Prostate gland (tissue), 2 donors: ENCODE measurements around the gene KPTN. TPM values are rescaled to one million over a fixed set of nuclear protein-coding genes. Genes with fewer than 3 reads are reported as not detected.

ENCODE experiments used
- DNase-seq: peaks from one replicate; pipeline ENCODE4 v3.0.0-alpha.2; 2019; ENCODE audit warnings: low spot score
- H3K27ac ChIP-seq, 2 donors: fragments of 200-600 bp; sonication (generic); 2 replicates each; pipeline ENCODE4 v1.5.1; 2017 to 2019
- H3K27me3 ChIP-seq: fragments of 200-600 bp; sonication (generic); replicated peaks from 2 replicates; pipeline ENCODE4 v1.5.1; 2019; ENCODE audit not compliant: insufficient read depth
- H3K36me3 ChIP-seq, 2 donors: fragments of 200-600 bp; sonication (generic); 1 replicate in 1 of 2; 2 replicates in 1 of 2; pipeline versions ENCODE4 v1.5.1 to v1.8.1; 2017 to 2019
- H3K4me1 ChIP-seq: fragments of 200-600 bp; sonication (generic); replicated peaks from 2 replicates; pipeline ENCODE4 v1.5.1; 2019
- H3K4me3 ChIP-seq, 2 donors: fragments of 200-600 bp; sonication (generic); 2 replicates each; pipeline ENCODE4 v1.5.1; 2017 to 2019
- H3K9me3 ChIP-seq: fragments of 200-600 bp; sonication (generic); 2 replicates; pipeline ENCODE4 v1.5.1; 2017
- POLR2A ChIP-seq: fragments of 450-650 bp; IDR thresholded peaks from one replicate; pipeline ENCODE4 v1.6.1; 2016; ENCODE audit warnings: antibody characterized with exemption, mild to moderate bottlenecking
- POLR2AphosphoS5 ChIP-seq: sonication (generic); formaldehyde crosslinking; IDR thresholded peaks from one replicate; pipeline ENCODE4 v1.6.1; 2017; ENCODE audit warnings: antibody characterized with exemption
- WGBS: methylation state at CpG from one replicate; pipeline ENCODE4 v1.1.5; 2018; 5-methylcytosine and 5-hydroxymethylcytosine counted together
- intact Hi-C: fragments of 100-400 bp; cut with DNase I; formaldehyde crosslinking; loops from one replicate; pipeline ENCODE4 v1.14.2; 2022
- total RNA-seq, 2 donors: library from RNA; depleted of rRNA; stranded (reverse); fragments of >200 nt; gene quantifications; one replicate each; pipeline ENCODE4 v1.1.0, GENCODE V29; 2016
- TF ChIP-seq, protein P1 (sequence below), 4 experiments: fragments of 200-600 bp in 2 of 4; fragments of 450-650 bp in 2 of 4; sonication (generic) in 2 of 4; IDR thresholded peaks; 1 replicate in 3 of 4; 2 replicates in 1 of 4; pipeline ENCODE4 v1.5.1; 2016 to 2019; ENCODE audit warnings: antibody characterized with exemption in 4 of 4, mild to moderate bottlenecking in 2 of 4, moderate library complexity in 2 of 4

The KPTN gene
- total RNA-seq, 2 donors from 2014 or later, result 8.8 to 9.0 TPM

DNA sequence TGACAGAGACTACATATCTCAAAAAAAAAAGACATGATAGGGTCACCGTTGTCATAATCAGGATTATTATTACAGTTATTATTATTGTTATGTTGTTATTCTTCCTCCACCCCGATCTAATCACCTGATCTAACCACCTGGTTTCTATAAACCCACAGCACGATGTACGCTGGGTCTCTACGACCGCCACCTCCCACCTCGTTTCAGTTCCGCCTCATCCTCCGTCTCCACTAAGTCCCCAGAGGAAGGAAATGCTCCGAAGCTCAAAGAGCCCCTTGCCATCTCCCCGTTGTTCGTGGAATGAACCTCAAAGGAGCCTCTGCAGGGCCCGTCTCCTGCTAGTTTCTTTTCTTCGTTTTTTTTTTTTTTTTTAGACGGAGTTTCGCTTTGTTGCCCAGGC is 48.8 kb downstream of the KPTN start:
- TF ChIP-seq, protein P1, sequence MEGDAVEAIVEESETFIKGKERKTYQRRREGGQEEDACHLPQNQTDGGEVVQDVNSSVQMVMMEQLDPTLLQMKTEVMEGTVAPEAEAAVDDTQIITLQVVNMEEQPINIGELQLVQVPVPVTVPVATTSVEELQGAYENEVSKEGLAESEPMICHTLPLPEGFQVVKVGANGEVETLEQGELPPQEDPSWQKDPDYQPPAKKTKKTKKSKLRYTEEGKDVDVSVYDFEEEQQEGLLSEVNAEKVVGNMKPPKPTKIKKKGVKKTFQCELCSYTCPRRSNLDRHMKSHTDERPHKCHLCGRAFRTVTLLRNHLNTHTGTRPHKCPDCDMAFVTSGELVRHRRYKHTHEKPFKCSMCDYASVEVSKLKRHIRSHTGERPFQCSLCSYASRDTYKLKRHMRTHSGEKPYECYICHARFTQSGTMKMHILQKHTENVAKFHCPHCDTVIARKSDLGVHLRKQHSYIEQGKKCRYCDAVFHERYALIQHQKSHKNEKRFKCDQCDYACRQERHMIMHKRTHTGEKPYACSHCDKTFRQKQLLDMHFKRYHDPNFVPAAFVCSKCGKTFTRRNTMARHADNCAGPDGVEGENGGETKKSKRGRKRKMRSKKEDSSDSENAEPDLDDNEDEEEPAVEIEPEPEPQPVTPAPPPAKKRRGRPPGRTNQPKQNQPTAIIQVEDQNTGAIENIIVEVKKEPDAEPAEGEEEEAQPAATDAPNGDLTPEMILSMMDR (IDR thresholded peaks at IDR 0.05), result no peak
- no peak for TF ChIP-seq POLR2A
- no peak for TF ChIP-seq POLR2AphosphoS5
- no peaks in the 10 kb centered on the region for H3K36me3 ChIP-seq
- no peaks in the 10 kb centered on the region for H3K4me1 ChIP-seq
- DNase-seq, result no peak
- H3K27me3 ChIP-seq, result no peaks in the 10 kb centered on the region
- H3K27ac ChIP-seq, result no peak overlapping the region
- no peak overlapping the region for H3K4me3 ChIP-seq
- 50% methylated on average over 16 of the region's 16 CpGs for WGBS
- no peaks in the 10 kb centered on the region for H3K9me3 ChIP-seq
- intact Hi-C loops, result loop anchor here (5.0 to 10.0 kb wide), 2 partner anchors 82 to 160 kb away; partner anchors contain the start of gene NAPA

DNA sequence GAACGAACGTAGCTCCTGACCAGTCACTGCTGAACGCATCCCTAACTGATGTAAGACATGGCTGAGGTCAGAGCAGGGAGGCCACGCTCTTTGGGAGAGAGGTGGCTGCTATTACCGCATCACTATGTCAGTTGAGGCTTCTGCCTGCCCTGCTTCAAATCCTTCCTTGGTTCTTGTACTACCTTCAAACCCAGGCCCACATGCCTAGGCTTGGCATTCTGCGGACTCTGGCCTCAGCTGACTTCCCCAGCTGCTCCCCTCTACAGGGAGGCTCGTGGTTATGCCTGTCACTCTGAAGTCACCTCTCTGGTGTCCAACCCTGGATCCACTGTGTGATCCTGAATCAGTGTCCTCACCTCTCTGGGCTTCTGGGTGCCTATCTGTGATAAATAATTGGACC is 49.9 kb downstream of the KPTN start:
- no peaks in the 10 kb centered on the region for H3K36me3 ChIP-seq
- no peaks in the 10 kb centered on the region for H3K9me3 ChIP-seq
- no peak overlapping the region for H3K27ac ChIP-seq
- no peak for DNase-seq
- TF ChIP-seq POLR2AphosphoS5 (no peak), POLR2A (no peak)
- TF ChIP-seq, protein P1 (IDR thresholded peaks at IDR 0.05), result no peak
- no peaks in the 10 kb centered on the region for H3K27me3 ChIP-seq
- 66% methylated on average over 7 of the region's 7 CpGs for WGBS
- H3K4me1 ChIP-seq, result no peaks in the 10 kb centered on the region
- intact Hi-C loops, result loop anchor here (10.0 kb wide), 1 partner anchor 161 kb away; no protein-coding TSS in a partner anchor
- H3K4me3 ChIP-seq, result no peak overlapping the region

DNA sequence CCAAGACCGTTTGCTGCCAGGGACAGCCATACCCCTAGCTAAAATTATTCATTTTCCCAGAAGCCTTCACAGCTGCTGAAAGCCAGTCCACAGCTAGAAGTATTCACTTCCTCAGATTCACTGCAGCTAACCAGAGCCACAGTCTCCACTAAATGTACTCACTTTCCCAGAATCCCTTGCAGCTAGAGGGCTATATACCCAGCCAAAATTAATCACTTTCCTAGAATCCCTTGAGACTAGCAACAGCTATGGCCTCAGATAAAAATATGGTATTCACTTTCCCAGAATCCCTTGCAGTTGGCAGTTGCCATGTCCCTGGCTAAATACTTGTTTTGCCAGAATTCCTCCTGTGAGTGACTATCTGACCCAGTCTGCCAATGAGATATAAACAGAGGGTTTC is 50.9 kb downstream of the KPTN start:
- WGBS, result 58% methylated on average over 1 of the region's 1 CpG
- Histone ChIP-seq H3K27ac (no peak overlapping the region), H3K27me3 (no peaks in the 10 kb centered on the region), H3K4me1 (no peaks in the 10 kb centered on the region), H3K9me3 (no peaks in the 10 kb centered on the region), H3K4me3 (no peak overlapping the region), H3K36me3 (no peaks in the 10 kb centered on the region)
- no peak for DNase-seq
- TF ChIP-seq, protein P1 (IDR thresholded peaks at IDR 0.05), result no peak
- TF ChIP-seq POLR2AphosphoS5 (no peak), POLR2A (no peak)
- intact Hi-C loops, result loop anchor here (10.0 kb wide), 1 partner anchor 162 kb away; no protein-coding TSS in a partner anchor

DNA sequence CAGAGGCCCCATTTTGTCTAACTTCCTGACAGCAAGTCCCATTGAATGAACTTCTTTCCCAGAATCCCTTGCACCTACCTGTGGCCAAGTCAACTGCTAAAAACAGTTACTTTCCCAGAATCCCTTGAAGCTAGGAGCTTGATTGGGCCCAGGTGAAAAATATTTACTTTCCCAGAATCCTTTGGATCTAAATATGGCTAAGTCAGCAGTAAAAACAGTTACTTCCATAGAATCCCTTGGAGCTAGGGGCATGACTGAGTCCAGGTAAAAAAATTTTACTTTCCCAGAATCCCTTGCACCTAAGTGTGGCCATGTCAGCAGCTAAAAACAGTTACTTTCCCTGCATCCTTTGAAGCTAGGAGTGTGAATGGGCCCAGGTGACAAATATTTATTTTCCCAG is 51.5 kb downstream of the KPTN start:
- no peaks in the 10 kb centered on the region for H3K9me3 ChIP-seq
- H3K4me3 ChIP-seq, result no peak overlapping the region
- no peak for DNase-seq
- H3K27ac ChIP-seq, result no peak overlapping the region
- H3K27me3 ChIP-seq, result no peaks in the 10 kb centered on the region
- no peaks in the 10 kb centered on the region for H3K36me3 ChIP-seq
- TF ChIP-seq POLR2AphosphoS5 (no peak), POLR2A (no peak)
- TF ChIP-seq, protein P1 (IDR thresholded peaks at IDR 0.05), result no peak
- no peaks in the 10 kb centered on the region for H3K4me1 ChIP-seq
- intact Hi-C loops, result loop anchor here (10.0 kb wide), 1 partner anchor 162 kb away; no protein-coding TSS in a partner anchor

DNA sequence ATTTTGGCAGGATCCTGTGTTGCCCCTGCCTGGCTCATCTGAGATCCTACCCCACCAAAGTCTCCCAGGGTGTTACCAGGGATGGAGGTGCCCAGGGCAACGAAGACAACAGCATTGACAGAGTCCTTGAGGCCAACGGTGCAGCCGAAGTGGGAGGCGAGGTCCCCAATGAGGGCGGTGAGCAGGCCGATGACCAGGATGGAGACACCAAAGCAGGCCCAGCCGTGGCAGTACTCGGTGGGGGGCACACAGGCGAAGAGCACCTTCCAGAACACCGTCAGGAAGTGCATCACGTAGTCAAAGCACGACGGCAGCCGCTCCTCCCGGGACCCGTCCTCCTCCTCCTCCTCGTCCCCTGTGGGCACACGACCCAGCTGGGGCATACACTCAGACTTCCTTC is 51.9 kb downstream of the KPTN start:
- Histone ChIP-seq H3K4me3 (no peak overlapping the region), H3K9me3 (no peaks in the 10 kb centered on the region), H3K27ac (no peak overlapping the region), H3K4me1 (no peaks in the 10 kb centered on the region), H3K27me3 (no peaks in the 10 kb centered on the region), H3K36me3 (no peaks in the 10 kb centered on the region)
- intact Hi-C loops, result loop anchor here (10.0 kb wide), 1 partner anchor 163 kb away; no protein-coding TSS in a partner anchor
- no peak for DNase-seq
- 79% methylated on average over 18 of the region's 18 CpGs for WGBS
- TF ChIP-seq POLR2A (no peak), POLR2AphosphoS5 (no peak)
- TF ChIP-seq, protein P1 (IDR thresholded peaks at IDR 0.05), result no peak
